ENCODE measurements around the gene CHMP6.

Gene CHMP6

GRCh38 chr17:81042606-81043005 lies 51.0 kb downstream of the CHMP6 start:
- no peaks in the 10 kb centered on the region for H3K9me3 ChIP-seq (ENCODE audit: control insufficient read depth, insufficient read depth, low read length)
- no peak overlapping the region for H3K9ac ChIP-seq (ENCODE audit: low read depth, low read length)
- H3K4me3 ChIP-seq (ENCODE audit: low read depth, low read length) = no peak overlapping the region
- no peaks in the 10 kb centered on the region for H3K27me3 ChIP-seq (ENCODE audit: control insufficient read depth, insufficient read depth, low read length)
- peaks cover 6% of the 10 kb centered on the region for H3K36me3 ChIP-seq (ENCODE audit: control insufficient read depth, insufficient read depth, low read length)
- no peaks in the 10 kb centered on the region for H3K4me1 ChIP-seq (ENCODE audit: control insufficient read depth, insufficient read depth, low read length)

- H3K4me3 ChIP-seq (ENCODE audit: low read depth, low read length) = no peak overlapping the region
- H3K9ac ChIP-seq (ENCODE audit: low read depth, low read length) = no peak overlapping the region
- H3K9me3 ChIP-seq (ENCODE audit: control insufficient read depth, insufficient read depth, low read length) = no peaks in the 10 kb centered on the region
- no peaks in the 10 kb centered on the region for H3K4me1 ChIP-seq (ENCODE audit: control insufficient read depth, insufficient read depth, low read length)
- H3K36me3 ChIP-seq (ENCODE audit: control insufficient read depth, insufficient read depth, low read length) = peaks cover 8% of the 10 kb centered on the region
- no peaks in the 10 kb centered on the region for H3K27me3 ChIP-seq (ENCODE audit: control insufficient read depth, insufficient read depth, low read length)
Measured at GRCh38 chr17:81043319-81043724, 51.7 kb downstream of the CHMP6 start.

GRCh38 chr17:81043725-81044427 lies 52.2 kb downstream of the CHMP6 start:
- Histone ChIP-seq H3K27me3 (ENCODE audit: control insufficient read depth, insufficient read depth, low read length) (no peaks in the 10 kb centered on the region), H3K36me3 (ENCODE audit: control insufficient read depth, insufficient read depth, low read length) (peaks cover 8% of the 10 kb centered on the region), H3K4me3 (ENCODE audit: low read depth, low read length) (no peak overlapping the region), H3K9me3 (ENCODE audit: control insufficient read depth, insufficient read depth, low read length) (no peaks in the 10 kb centered on the region), H3K9ac (ENCODE audit: low read depth, low read length) (no peak overlapping the region), H3K4me1 (ENCODE audit: control insufficient read depth, insufficient read depth, low read length) (no peaks in the 10 kb centered on the region)

GRCh38 chr17:81044428-81044763 lies 52.8 kb downstream of the CHMP6 start:
- H3K36me3 ChIP-seq (ENCODE audit: control insufficient read depth, insufficient read depth, low read length) = peaks cover 8% of the 10 kb centered on the region
- H3K9ac ChIP-seq (ENCODE audit: low read depth, low read length) = no peak overlapping the region
- H3K9me3 ChIP-seq (ENCODE audit: control insufficient read depth, insufficient read depth, low read length) = no peaks in the 10 kb centered on the region
- H3K4me1 ChIP-seq (ENCODE audit: control insufficient read depth, insufficient read depth, low read length) = no peaks in the 10 kb centered on the region
- no peak overlapping the region for H3K4me3 ChIP-seq (ENCODE audit: low read depth, low read length)
- no peaks in the 10 kb centered on the region for H3K27me3 ChIP-seq (ENCODE audit: control insufficient read depth, insufficient read depth, low read length)

GRCh38 chr17:81044764-81045589 lies 53.3 kb downstream of the CHMP6 start:
- Histone ChIP-seq H3K4me3 (ENCODE audit: low read depth, low read length) (no peak overlapping the region), H3K9ac (ENCODE audit: low read depth, low read length) (no peak overlapping the region), H3K9me3 (ENCODE audit: control insufficient read depth, insufficient read depth, low read length) (no peaks in the 10 kb centered on the region), H3K36me3 (ENCODE audit: control insufficient read depth, insufficient read depth, low read length) (peaks cover 6% of the 10 kb centered on the region), H3K27me3 (ENCODE audit: control insufficient read depth, insufficient read depth, low read length) (no peaks in the 10 kb centered on the region), H3K4me1 (ENCODE audit: control insufficient read depth, insufficient read depth, low read length) (no peaks in the 10 kb centered on the region)

- no peaks in the 10 kb centered on the region for H3K9me3 ChIP-seq (ENCODE audit: control insufficient read depth, insufficient read depth, low read length)
- H3K36me3 ChIP-seq (ENCODE audit: control insufficient read depth, insufficient read depth, low read length) = peaks cover 8% of the 10 kb centered on the region
- H3K4me1 ChIP-seq (ENCODE audit: control insufficient read depth, insufficient read depth, low read length) = no peaks in the 10 kb centered on the region
- no peak overlapping the region for H3K9ac ChIP-seq (ENCODE audit: low read depth, low read length)
- no peak overlapping the region for H3K4me3 ChIP-seq (ENCODE audit: low read depth, low read length)
- no peaks in the 10 kb centered on the region for H3K27me3 ChIP-seq (ENCODE audit: control insufficient read depth, insufficient read depth, low read length)
Measured at GRCh38 chr17:81045590-81046095, 54.0 kb downstream of the CHMP6 start.

GRCh38 chr17:81046132-81046769 lies 54.6 kb downstream of the CHMP6 start:
- H3K9ac ChIP-seq (ENCODE audit: low read depth, low read length) = no peak overlapping the region
- H3K9me3 ChIP-seq (ENCODE audit: control insufficient read depth, insufficient read depth, low read length) = no peaks in the 10 kb centered on the region
- no peaks in the 10 kb centered on the region for H3K27me3 ChIP-seq (ENCODE audit: control insufficient read depth, insufficient read depth, low read length)
- no peaks in the 10 kb centered on the region for H3K4me1 ChIP-seq (ENCODE audit: control insufficient read depth, insufficient read depth, low read length)
- peaks cover 9% of the 10 kb centered on the region for H3K36me3 ChIP-seq (ENCODE audit: control insufficient read depth, insufficient read depth, low read length)
- no peak overlapping the region for H3K4me3 ChIP-seq (ENCODE audit: low read depth, low read length)

GRCh38 chr17:81046770-81047359 lies 55.2 kb downstream of the CHMP6 start:
- no peaks in the 10 kb centered on the region for H3K27me3 ChIP-seq (ENCODE audit: control insufficient read depth, insufficient read depth, low read length)
- peaks cover 9% of the 10 kb centered on the region for H3K36me3 ChIP-seq (ENCODE audit: control insufficient read depth, insufficient read depth, low read length)
- no peaks in the 10 kb centered on the region for H3K9me3 ChIP-seq (ENCODE audit: control insufficient read depth, insufficient read depth, low read length)
- H3K4me3 ChIP-seq (ENCODE audit: low read depth, low read length) = no peak overlapping the region
- H3K4me1 ChIP-seq (ENCODE audit: control insufficient read depth, insufficient read depth, low read length) = no peaks in the 10 kb centered on the region
- no peak overlapping the region for H3K9ac ChIP-seq (ENCODE audit: low read depth, low read length)

- Histone ChIP-seq H3K4me1 (ENCODE audit: control insufficient read depth, insufficient read depth, low read length) (peaks cover 3% of the 10 kb centered on the region), H3K9me3 (ENCODE audit: control insufficient read depth, insufficient read depth, low read length) (no peaks in the 10 kb centered on the region), H3K27me3 (ENCODE audit: control insufficient read depth, insufficient read depth, low read length) (no peaks in the 10 kb centered on the region), H3K4me3 (ENCODE audit: low read depth, low read length) (no peak overlapping the region), H3K36me3 (ENCODE audit: control insufficient read depth, insufficient read depth, low read length) (peaks cover 9% of the 10 kb centered on the region), H3K9ac (ENCODE audit: low read depth, low read length) (no peak overlapping the region)
Measured at GRCh38 chr17:81048827-81049371, 57.3 kb downstream of the CHMP6 start.

- no peaks in the 10 kb centered on the region for H3K27me3 ChIP-seq (ENCODE audit: control insufficient read depth, insufficient read depth, low read length)
- H3K4me1 ChIP-seq (ENCODE audit: control insufficient read depth, insufficient read depth, low read length) = peaks cover 3% of the 10 kb centered on the region
- no peak overlapping the region for H3K9ac ChIP-seq (ENCODE audit: low read depth, low read length)
- peaks cover 9% of the 10 kb centered on the region for H3K36me3 ChIP-seq (ENCODE audit: control insufficient read depth, insufficient read depth, low read length)
- no peaks in the 10 kb centered on the region for H3K9me3 ChIP-seq (ENCODE audit: control insufficient read depth, insufficient read depth, low read length)
- H3K4me3 ChIP-seq (ENCODE audit: low read depth, low read length) = no peak overlapping the region
Measured at GRCh38 chr17:81049372-81049911, 57.8 kb downstream of the CHMP6 start.
